Stimulated activated CD4-positive, alpha-beta T cell treated with anti-CD3 and anti-CD28 coated beads, Interleukin-2, amount 100 ng/mL, for 24 hours (primary cell): ENCODE results near the gene KIF18B.

Experiments used
- DNase-seq, 2 donors: peaks; one replicate each; pipeline ENCODE4 v3.0.0-alpha.2; 2020

The KIF18B gene

DNA sequence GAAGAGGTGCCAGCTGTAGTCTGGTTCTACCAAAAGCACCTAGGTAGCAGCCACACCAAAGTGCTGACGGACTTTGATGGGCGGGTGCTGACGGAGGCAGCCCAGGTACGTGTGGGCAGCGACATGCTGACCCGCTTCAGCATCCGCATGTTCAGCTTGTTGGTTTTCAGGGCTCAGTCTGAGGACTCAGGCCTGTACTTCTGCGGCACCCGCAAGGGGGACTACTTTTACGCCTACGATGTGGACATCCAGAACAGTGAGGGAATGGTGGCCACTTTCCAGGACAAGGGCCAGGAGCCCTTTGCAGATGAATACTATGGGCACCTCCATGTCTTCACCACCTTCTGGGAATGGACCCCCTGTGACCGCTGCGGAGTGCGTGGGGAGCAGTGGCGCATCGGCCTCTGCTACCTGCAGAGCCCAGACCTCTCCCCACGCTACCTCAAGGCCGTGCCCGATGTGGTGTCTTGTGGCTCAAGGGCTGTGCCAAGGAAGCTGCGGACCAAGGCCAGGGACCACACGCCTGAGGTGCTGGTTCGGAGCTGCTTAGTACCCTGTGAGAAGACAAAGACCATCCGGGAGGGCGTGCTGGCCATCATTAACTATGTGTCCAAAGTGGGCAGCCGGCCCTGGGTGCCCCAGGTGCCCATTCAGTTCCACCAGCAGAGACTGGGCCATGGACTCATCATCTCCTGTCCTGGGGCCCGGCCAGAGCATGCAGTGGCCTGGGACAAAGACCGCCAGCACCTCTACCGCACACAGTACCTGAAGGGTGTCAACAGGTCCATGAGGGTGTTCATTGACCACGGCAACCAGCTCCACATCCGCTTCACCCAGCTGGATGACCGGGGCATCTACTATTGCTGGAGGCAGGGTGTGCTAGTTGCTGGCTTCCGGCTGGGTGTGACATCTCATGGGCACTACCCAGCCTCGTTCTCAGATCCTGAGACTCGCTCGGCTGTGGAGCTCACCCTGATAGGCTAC is 43.3 kb downstream of the KIF18B start:
- no peak for DNase-seq

DNA sequence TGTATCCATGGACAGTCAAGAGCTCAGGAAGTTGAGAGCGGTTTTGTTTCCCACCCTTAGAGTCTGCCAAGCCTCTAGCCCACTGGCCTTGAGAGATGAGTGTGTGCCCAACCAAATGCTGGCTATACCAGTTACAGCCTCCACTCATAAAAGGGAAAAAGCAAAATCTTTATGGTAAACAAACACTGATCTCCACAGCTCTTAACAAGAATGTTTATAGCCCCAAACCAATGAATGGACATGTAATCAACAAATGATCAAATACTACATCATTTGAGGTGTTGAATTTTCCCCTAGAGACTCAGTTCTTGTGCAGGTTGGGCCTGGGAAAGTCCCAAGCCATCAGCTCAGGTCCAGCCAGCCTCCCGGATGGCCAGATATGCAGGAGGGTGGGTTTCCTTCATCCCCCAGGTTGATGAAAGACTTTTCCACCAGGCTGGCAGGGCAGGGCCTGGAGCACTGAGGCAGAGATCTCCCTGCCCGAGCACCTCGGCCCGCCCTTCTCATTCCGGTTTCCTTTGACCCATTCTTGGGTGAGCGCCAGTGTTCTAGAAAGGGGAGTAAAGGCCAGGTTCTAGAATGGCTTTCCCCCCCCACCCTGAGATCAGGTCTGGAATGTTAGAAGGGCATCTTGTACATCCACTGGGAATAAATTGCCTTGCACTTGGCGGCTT is 44.4 kb downstream of the KIF18B start:
- DNase-seq, result no peak

GRCh38 chr17:44902135-44902760 is 45.3 kb downstream of the KIF18B start:
- no peak for DNase-seq

DNA sequence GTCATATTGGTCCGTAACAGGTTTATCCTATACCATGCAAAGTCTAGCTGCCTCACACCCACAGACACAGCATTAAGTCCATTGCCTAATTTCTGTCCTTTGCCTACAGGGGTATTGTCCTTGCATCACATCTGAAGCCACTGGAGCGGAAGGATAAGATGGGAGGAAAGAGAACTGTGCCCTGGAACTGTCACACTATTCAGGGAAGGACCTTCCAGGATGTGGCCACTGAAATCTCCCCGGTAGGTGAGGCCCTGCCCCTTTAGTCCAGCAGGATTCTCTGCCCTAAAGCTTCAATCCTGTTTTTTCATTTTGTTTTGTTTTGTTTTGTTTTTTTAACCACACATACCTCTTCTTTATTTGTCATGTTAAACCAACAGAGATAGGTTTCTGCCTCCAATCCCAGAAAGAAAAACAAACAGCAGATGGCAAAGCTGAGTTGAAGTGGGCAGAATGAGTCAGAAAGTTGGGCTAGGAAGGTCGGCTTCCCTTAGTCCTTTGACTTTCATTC is 46.1 kb downstream of the KIF18B start:
- DNase-seq, result no peak

- DNase-seq, result no peak
Measured at GRCh38 chr17:44900894-44901293, 46.7 kb downstream of the KIF18B start.

GRCh38 chr17:44899074-44899782 is 48.3 kb downstream of the KIF18B start, which contains the start of gene EFTUD2:
EFTUD2 (minus strand) TSS chr17:44899445; CDS start chr17:44894521, 4,924 bp downstream.
- peak; percentile 93 for DNase-seq

- no peak for DNase-seq
Measured at GRCh38 chr17:44898768-44899073, 48.9 kb downstream of the KIF18B start.

DNA sequence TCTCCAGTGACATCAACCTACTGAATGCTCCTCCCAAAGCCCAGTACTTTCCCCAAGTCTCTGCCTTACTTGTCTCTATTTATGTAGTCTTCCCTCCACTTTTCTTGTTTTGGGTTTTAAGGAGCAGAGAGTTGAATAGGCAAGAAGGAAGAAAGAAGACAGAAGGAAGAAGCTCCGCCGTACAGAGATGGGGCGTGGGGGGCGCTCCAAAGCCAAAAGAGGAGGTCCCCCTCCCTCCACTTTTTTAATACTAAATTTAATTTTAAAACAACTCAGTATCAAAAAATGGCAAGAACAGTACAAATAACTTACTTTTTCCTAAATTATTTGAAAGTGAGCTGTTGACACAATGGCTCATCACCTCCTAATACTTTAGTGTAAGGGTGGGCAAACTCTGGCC is 52.9 kb downstream of the KIF18B start:
- DNase-seq, result no peak

GRCh38 chr17:44892250-44892649 is 55.3 kb downstream of the KIF18B start:
- DNase-seq, result no peak

DNA sequence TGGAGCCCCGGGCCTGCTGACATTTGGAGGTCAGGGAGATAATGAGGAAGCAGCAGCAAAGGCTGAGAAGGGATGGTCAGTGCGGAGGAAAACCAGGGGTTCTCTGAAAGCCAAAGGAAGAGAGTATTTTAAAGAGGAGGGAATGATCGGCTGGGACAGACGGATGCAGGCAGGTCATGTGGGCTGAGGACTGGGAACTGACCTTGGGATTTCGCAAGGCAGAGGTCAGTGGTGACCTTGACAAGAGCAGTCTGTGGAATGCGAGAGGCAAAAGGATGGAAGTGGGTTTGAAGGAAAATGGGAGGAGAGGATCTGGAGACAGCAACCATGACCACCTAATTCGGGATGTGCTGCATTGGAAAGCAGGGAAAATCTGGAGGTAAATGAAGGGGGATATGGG is 58.6 kb downstream of the KIF18B start:
- DNase-seq, result no peak

DNA sequence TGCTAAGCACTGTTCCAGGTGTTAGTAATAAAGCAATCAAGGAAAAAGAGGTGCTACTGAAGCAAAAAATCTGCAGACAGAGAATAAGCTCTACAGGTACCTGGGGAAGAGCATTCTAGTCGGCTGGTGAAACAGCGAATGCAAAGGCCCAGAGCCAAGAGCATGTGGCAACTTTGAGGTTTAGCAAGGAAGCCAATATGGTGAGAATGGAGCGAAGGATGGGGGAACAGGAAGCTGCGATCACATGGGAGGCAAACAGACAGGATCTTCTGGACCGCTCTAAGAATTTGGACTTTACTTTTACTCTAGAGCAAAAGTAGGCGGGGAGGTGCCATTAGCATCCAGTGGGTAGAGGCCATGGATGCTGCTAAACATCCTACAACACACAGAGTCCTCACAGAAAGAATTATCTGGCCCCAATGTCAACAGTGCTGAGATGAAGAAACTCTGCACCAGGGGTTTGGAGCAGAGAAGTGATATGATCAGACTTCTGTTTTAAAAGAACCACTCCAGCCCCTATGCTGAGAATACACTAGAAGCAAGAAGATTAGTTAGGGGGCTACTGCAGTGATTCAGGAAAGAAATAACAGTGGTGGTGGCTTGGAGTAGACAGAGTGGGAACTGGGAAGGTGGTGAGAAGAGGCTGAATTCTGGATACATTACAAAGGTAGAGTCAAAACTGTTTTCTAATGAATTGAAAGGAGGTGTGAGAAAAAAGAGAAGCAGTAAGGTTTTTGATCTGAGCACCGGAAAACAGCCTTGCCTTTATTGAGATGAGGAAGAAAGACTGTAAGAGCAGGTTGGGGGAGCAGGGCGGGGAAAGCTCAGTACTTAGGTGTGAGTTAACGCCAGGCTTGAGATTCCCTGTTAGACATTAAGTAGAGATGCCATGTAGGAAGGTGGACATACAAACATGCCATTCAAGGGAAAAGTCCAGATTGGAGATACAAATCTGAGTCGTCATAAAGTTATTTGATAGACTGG is 59.3 kb downstream of the KIF18B start:
- DNase-seq, result no peak

GRCh38 chr17:44887016-44887415 is 60.6 kb downstream of the KIF18B start:
- DNase-seq, result no peak

DNA sequence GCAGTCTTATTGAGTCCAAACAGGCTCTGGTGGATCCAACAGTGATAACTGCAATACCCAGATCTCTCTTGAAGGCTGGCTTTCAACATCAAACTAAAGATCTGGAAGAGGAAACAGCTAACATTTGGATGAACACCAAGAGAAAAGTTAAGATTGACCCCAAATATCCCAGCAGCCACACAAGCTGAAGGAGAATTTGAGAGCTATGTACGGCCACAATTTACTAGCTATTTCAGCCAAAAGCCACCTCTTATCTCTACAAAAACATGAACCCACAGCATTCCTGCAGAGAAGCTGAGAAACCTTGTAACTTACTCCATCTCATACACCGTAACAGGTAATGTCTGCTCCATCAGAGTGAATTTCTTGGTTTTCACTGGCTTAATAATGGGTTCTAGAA is 62.6 kb downstream of the KIF18B start:
- no peak for DNase-seq

DNA sequence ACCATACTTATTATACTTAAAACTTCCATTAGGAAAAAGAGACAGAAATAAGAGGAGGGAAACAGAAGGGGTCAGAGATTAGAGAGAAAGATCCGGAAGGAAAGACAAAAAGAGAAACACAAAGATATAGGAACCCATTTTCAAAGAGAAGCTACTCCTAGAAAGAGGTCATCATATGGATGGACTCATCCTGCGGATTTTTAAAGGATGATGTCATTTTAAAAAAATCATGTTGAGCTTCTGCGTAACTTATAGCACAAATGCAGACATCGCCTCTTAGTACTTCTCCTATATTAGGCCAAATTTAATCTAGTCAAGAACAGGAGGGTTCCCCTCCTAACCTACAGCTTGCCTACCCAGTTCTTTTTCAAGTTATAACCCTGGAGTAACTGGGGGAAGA is 66.4 kb downstream of the KIF18B start:
- no peak for DNase-seq

DNA sequence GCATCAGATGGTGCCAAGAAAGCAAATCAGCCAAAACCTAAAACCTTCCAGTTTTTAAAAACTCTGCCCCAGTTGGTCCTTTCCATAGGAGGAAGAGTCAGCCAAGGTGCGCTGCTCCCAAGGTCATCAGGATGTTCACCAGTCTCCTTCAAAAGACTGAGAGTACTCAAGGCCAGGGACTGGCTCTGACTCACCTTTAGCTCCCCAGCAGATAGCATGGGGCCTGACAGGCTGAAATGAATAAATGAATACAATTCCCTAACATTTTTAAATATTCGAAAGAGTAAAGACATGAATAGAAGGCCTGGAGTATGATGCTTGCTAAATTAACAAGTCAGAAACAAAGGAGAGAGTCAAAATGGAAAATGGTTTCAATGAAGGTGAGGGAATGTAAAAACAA is 67.5 kb downstream of the KIF18B start:
- no peak for DNase-seq

DNA sequence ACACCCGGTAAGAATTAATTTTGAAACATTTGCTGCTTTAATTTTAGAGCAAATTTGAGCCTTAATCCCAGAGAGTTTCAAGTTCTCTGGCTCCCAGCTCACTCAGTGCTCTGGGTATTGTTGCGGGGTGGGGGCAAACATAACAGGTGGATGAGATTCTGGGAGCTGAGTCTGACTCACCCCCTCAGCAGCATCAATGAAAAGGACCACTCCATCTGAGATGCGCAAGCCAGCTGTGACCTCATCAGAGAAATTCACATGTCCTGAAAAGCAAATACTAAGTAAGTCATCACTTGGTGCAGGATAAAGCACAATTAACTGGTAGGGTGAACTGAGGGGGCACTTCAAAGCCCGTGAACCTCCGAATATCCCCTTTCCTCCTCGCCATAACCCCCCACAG is 68.2 kb downstream of the KIF18B start:
- DNase-seq, result no peak

DNA sequence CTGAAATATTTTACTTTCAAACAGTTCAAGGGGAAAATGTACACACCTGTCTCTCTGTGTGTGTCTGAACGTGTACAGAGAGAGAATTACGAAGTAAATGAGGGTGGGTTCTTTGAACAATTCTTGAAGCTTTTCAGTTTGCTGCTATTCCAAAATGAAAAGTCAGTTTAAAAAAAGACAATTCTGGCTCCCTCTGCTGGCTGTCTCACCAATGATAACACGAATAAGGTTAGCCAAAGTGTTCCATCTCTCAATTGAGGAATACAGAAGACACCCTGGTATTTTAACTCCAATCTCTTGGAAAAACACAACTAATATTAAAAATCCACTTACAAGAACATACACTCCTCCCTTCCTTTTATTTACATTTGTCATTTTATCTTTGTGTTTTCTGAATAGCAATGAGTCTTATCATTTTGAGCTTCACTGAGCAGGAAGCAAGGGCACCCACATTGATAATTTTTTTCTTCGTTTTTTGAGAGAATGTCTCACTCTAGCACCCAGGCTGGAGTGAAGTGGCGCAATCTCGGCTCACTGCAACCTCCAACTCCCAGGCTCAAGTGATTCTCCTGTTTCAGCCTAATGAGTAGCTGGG is 68.8 kb downstream of the KIF18B start:
- DNase-seq, result peak; percentile 14 to 31

DNA sequence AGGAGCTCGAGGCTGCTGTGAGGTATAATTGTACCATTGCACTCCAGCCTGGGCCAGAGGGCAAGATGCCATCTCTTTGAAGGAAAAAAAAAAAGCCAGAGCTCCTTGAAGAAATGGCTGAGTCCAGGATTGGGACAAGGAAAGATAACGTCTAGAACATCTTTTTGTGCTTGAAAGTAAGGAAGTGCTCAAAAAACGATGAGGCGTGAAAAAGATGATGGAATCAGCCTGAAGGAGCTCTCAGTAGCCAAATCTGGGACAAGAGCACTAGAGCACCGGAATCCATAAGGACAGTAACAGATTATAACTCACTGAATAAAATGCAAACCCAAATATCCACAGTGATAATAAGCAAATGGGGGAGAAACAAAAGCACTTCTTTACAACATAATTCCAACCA is 70.5 kb downstream of the KIF18B start:
- DNase-seq, result no peak

DNA sequence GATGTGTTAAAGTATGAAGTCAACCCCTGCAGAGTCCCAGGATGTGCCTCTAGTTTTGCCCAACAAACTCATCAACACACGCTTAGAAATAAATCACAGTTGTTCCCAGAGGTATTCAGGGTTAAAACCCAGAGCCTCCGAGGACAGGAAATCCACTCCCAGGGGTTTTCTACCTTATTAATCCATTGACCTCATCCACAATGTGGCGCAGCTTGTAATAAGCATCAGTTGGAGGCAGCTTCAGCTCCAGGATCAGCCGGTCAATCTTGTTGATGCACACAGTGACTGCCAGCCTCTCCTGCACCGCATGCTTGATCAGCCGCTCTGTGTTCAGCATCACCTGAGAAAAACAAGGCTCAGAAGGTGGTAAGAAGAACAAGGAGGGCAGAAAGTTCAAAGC is 71.8 kb downstream of the KIF18B start:
- no peak for DNase-seq
